GM19099 (cell line): ENCODE data around the gene NDUFAF8.

Source experiments
- POLR2A ChIP-seq: IDR thresholded peaks from 3 replicates; pipeline ENCODE4 v1.6.1; 2011; ENCODE audit warnings: low read depth; ENCODE audit not compliant: insufficient read length; ENCODE audit errors: extremely low read depth

The NDUFAF8 gene

DNA sequence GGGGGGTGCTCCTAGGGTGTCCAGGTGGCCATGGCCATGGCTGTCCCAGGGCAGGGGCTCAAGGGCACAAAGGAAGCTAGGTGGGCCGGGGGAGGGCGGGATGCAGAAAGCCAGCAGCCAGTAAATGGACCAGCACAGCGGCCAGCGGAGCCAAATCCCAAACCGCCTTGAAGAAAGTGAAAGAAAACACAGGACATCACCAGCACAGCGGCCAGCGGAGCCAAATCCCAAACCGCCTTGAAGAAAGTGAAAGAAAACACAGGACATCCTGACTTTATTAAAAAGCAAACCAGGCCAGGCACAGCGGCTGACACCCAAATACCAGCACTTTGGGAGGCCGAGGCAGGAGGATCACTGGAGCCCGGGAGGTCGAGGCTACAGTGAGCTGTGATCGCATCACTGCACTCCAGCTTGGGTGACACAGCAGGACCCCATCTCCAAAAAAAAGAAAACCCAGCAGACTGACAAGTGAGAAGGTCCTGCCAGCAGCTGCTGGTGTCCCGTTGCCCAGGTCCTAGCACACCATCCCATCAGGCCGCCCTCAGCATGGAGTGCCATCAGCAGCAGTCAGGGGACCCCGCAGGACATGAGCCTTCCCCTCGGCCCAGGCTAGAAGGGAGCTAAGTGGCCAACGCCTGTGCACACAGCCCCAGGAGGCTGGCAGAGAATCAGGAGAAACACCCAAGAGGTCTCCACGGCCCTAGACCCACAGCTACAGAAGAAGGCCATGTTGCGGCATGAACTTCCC, 39.0 kb downstream of the NDUFAF8 start:
- no peak for TF ChIP-seq POLR2A

- TF ChIP-seq POLR2A, result no peak
These were observed 39.7 kb downstream of the NDUFAF8 start for GRCh38 chr17:81278831-81279230.

DNA sequence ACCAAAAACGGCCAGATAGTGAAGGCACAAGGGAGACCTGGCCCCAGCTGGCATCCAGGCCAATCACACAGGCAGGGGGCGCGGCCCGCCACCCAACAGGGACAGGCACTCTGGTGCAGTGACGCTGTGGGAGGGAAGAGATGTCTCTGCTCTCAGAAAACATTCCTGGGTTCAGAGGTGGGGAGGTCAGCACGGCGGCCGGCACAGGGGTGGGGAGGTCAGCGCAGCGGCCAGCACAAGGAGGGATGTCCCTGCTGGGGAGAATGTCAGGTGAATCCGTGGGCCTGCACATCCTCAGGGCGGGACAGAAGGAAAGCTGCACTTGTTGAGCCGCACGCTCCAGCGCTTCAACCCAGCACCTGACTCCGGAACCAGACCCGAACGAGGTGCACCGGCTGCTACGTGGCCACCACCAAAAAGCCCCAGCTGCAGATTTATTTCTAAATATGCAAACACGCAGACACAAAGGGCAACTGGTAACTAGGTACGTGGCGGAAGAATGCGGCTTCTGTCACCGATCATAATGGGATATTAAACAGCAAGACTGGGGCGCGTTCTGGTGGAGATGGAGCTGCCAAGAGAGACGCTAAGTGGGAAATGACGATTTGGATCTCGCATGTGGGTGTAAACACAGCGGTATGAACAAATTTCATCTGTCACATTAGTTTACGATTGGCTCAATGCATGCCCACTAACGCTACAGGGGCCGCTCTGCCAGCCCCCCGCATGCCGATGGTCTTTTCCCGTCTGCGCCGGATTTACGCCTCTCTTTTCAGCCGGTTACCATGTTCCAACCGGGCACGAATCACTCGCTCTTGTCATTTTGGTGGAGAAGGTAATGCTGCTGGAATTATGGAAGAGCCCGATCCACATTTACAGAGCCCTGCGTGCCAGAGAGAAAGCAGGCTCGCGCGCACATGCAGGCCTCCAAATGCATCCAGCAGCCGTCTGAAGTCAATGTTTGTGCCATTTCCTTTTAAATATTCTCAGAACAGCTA, 40.5 kb downstream of the NDUFAF8 start:
- TF ChIP-seq POLR2A, result no peak

GRCh38 chr17:81280571-81280970, 41.5 kb downstream of the NDUFAF8 start:
- no peak for TF ChIP-seq POLR2A

- TF ChIP-seq POLR2A, result no peak
These were observed 43.0 kb downstream of the NDUFAF8 start for GRCh38 chr17:81282141-81282540.

DNA sequence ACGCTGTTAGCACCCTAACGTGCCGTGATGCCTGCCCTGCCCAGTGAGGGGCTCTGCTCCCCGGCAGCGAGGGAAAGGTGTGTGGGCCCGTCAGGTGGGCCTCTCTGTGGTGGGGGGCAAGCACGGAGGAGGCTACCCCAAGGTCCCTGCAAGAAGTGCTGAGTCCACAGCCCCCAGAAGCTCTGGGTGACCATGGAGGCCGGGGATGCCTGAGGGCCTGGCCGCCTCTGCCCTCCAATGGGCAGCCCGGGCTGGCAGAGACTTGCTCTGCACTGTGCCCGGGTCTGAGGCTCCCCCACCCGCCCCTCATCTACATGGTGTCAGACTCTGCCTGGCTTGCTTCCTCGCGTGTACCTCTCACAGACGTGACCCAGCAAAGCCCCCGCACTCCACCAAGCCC, 43.8 kb downstream of the NDUFAF8 start:
- no peak for TF ChIP-seq POLR2A

- TF ChIP-seq POLR2A, result peak; percentile 57
These were observed 46.2 kb downstream of the NDUFAF8 start for GRCh38 chr17:81285179-81285878.

DNA sequence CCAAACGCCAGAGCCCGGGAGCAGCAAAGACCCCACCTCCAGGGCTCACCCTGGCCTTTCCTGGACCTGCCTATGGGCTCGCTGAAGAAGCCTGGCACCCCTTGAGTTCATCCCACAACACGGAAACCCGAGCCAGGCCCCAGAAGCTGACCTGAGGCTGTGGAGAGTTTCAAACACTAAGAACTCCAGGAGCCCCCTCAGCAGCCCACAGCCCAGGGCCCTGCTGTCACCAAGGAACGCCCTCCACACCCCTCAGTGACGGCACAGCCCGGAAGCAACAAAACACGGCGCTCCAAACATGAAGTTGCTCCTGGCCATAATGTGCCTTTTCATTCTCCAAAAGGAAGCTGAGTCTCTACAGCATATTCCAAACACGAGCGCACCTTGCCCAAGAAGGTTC, 46.8 kb downstream of the NDUFAF8 start:
- TF ChIP-seq POLR2A, result no peak

DNA sequence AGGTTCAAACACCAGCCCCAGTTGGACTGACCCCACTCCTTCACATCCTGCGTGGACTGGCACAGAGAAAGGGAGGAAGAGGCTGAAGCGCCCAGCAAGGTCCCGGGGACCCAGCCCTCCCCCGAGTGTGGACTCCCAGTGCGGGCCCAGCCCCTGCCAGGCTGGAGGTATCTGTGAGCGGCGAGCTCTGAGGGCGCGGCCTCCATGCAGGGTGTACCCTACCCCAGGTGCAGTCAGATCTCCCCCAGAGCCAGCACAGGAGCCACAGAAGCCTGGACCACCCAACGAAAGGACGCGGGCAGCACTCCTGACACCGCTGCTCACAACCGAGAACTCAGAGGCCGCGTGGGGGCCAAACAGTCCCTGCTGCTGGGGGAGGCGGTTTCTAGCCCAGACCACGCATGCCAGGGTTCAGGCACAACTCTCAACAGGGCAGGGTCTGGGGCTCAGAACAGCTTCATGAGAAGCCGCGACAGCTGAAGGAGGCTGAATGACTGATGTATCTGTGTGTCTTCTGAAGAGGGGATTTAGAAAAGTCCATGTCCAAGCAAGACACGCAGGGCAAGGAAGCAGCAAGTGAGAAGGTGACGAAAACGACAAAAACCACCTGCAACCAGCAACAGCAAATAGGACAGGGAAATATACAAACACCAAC, 47.5 kb downstream of the NDUFAF8 start:
- TF ChIP-seq POLR2A, result no peak

- TF ChIP-seq POLR2A, result no peak
These were observed 48.0 kb downstream of the NDUFAF8 start for GRCh38 chr17:81287152-81287551.

DNA sequence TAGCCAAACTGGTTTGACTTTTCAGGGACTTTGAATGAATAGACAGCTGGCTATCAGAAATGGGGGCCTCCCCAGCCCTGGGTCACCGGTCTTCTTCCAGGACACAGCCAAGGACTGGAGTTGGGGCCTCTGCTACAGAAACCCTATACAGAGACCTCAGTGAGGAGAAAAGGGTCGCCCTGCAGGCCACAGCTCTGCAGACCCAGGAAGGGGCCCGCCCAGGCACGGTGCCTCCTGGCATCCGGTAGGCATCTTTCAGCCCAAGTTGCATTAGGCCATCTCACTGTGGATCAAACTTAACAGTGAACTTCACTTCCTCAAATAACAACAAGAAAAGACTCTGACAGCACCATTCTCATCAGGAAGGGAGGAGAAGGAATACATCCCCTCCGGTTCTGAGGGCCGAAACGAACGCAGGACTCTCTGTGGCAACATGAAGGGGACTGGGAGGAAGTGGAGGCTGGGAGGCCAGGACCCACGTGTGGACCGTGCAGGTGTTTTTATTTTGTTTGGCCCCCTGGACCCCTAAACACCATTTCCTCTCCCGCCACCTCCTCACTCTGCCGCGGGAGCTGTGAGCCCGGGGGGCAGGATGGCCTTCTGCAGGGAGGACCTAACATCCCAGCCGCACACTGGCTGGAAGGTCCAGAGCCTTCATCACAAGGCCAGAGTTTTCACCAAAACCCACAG, 48.8 kb downstream of the NDUFAF8 start:
- no peak for TF ChIP-seq POLR2A

DNA sequence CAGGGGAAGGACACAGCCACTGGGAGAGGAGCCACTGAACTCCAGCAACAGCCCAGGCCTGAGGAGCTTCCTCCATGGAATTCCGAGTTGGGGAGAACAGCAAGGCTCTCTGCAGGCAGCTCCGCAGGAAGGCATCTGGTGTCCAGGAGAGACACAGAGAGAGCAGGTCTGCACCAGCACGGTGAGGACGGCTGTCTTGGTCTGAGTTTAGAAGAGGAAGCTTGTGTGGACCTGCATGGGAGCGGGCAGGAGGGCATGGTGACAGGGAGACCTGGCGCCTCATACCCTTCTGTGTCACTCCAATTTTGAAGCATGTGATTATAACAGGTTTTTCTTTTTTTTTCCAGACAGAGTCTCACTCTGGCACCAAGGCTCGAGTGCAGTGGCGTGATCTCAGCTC, 49.6 kb downstream of the NDUFAF8 start:
- TF ChIP-seq POLR2A, result no peak

- no peak for TF ChIP-seq POLR2A
These were observed 50.5 kb downstream of the NDUFAF8 start for GRCh38 chr17:81289627-81290026.

DNA sequence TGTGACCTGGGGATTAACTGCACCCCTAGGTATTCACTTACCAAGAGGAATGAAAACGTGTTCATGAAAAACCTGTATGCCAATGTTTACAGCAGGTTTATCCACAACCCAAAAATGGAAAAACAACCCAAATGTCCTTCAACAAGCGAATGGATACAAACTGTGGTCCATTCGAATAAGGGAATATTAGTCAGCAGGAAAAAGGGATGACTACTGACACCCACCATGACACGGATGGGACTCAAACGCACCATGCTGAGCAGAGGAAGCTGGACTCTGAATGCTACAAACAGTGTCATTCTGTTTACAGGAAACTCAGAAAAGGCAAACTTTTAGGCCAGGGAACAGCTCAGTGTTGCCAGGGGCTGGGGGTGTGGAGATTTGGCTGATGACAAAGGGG, 51.1 kb downstream of the NDUFAF8 start:
- TF ChIP-seq POLR2A, result no peak
